ENCODE measurements around the gene ALKBH3.

DNA sequence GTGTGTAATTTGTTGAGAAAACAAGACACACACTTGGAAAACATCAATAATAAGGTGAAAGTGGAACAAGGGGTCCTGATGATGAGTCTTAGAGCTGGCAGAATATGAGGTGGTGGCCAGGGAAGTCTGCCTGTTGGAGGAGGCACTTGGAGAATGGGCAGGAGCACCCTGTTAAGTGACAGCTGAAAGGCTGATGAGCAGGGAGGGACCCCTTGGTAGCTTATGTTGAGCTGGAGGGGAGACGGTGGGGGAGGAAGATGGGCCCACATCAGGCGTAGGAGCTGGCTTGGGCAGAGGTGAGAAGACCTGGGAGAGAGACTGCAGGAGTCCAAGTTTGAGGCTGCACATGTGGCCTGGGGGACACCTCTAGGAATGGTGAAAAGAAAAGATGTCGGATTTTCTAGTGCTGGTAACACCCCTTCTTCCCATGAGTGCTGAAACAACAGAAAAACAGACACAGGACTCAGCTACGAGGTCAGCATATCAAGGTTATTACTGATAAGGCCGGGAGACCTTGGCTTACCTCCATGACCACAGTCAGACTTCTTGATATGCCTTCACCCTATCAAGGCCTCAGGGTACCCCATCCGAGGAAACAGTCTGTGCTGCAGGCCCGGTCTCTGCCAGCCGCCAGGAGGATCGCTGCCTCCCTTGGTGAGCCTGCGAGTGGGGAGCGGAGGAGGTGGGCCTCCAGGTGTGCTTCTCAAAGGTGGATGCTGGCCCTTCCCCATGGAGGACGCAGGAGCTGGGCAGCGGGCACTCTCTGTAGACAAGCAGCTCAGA lies 47.5 kb downstream of the ALKBH3 start:
- TF ChIP-seq, protein P1, sequence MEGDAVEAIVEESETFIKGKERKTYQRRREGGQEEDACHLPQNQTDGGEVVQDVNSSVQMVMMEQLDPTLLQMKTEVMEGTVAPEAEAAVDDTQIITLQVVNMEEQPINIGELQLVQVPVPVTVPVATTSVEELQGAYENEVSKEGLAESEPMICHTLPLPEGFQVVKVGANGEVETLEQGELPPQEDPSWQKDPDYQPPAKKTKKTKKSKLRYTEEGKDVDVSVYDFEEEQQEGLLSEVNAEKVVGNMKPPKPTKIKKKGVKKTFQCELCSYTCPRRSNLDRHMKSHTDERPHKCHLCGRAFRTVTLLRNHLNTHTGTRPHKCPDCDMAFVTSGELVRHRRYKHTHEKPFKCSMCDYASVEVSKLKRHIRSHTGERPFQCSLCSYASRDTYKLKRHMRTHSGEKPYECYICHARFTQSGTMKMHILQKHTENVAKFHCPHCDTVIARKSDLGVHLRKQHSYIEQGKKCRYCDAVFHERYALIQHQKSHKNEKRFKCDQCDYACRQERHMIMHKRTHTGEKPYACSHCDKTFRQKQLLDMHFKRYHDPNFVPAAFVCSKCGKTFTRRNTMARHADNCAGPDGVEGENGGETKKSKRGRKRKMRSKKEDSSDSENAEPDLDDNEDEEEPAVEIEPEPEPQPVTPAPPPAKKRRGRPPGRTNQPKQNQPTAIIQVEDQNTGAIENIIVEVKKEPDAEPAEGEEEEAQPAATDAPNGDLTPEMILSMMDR (IDR thresholded peaks at IDR 0.05), result no peak
- TF ChIP-seq POLR2A (IDR thresholded peaks at IDR 0.05), result no peak
